ENCODE results near the gene TRIM52. TPM values are rescaled to one million over a fixed set of nuclear protein-coding genes. Genes with fewer than 3 reads are reported as not detected.

The TRIM52 gene
- total and polyA plus RNA-seq, 9 of the 15 experiments (the other 6 are each of a cell fraction or from before 2014, with no cell fraction given), result 3.3 to 21.9 (median 13.5) TPM

DNA sequence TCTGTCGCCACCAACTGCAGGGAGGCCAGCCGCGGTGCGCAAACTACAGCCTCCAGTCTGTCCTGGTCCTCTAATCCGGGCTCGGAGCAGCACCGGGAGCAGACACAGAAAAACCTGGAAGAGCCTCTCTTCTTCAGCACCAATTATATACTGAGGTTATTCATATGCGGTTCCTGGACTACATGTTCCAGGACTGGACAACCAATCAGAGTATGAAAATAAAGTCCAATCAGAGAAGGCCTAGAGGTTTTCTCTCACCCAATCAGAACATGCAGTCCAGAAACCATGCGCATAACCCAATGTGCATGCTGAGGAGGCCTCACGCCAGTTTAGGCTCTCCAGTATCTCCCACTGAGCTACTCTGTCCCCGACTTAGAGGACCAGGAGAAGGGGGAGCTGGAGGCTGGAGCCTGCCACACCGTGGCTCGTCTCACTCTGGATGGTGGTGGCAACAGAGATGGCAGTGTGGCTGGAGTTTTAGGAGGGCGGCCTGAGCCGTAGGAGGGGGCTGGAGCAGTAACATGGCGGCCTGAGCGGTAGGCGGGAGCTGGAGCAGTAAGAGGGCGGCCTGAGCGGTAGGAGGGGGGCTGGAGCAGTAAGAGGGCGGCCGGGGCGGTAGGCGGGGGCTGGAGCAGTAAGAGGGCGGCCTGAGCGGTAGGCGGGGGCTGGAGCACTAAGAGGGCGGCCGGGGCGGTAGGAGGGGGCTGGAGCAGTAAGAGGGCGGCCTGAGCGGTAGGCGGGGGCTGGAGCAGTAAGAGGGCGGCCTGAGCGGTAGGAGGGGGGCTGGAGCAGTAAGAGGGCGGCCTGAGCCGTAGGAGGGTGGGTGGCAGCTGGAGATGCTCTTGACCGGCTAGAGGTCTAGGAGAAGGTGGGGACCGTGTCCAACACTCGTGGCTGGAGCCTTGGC is 20.4 kb upstream of the TRIM52 start (continued):
- TF ChIP-seq, protein P1, sequence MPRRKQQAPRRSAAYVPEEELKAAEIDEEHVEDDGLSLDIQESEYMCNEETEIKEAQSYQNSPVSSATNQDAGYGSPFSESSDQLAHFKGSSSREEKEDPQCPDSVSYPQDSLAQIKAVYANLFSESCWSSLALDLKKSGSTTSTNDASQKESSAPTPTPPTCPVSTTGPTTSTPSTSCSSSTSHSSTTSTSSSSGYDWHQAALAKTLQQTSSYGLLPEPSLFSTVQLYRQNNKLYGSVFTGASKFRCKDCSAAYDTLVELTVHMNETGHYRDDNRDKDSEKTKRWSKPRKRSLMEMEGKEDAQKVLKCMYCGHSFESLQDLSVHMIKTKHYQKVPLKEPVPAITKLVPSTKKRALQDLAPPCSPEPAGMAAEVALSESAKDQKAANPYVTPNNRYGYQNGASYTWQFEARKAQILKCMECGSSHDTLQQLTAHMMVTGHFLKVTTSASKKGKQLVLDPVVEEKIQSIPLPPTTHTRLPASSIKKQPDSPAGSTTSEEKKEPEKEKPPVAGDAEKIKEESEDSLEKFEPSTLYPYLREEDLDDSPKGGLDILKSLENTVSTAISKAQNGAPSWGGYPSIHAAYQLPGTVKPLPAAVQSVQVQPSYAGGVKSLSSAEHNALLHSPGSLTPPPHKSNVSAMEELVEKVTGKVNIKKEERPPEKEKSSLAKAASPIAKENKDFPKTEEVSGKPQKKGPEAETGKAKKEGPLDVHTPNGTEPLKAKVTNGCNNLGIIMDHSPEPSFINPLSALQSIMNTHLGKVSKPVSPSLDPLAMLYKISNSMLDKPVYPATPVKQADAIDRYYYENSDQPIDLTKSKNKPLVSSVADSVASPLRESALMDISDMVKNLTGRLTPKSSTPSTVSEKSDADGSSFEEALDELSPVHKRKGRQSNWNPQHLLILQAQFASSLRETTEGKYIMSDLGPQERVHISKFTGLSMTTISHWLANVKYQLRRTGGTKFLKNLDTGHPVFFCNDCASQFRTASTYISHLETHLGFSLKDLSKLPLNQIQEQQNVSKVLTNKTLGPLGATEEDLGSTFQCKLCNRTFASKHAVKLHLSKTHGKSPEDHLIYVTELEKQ (CRISPR knock-in tag; IDR thresholded peaks at IDR 0.05), result no peak
- TF ChIP-seq, protein P2, sequence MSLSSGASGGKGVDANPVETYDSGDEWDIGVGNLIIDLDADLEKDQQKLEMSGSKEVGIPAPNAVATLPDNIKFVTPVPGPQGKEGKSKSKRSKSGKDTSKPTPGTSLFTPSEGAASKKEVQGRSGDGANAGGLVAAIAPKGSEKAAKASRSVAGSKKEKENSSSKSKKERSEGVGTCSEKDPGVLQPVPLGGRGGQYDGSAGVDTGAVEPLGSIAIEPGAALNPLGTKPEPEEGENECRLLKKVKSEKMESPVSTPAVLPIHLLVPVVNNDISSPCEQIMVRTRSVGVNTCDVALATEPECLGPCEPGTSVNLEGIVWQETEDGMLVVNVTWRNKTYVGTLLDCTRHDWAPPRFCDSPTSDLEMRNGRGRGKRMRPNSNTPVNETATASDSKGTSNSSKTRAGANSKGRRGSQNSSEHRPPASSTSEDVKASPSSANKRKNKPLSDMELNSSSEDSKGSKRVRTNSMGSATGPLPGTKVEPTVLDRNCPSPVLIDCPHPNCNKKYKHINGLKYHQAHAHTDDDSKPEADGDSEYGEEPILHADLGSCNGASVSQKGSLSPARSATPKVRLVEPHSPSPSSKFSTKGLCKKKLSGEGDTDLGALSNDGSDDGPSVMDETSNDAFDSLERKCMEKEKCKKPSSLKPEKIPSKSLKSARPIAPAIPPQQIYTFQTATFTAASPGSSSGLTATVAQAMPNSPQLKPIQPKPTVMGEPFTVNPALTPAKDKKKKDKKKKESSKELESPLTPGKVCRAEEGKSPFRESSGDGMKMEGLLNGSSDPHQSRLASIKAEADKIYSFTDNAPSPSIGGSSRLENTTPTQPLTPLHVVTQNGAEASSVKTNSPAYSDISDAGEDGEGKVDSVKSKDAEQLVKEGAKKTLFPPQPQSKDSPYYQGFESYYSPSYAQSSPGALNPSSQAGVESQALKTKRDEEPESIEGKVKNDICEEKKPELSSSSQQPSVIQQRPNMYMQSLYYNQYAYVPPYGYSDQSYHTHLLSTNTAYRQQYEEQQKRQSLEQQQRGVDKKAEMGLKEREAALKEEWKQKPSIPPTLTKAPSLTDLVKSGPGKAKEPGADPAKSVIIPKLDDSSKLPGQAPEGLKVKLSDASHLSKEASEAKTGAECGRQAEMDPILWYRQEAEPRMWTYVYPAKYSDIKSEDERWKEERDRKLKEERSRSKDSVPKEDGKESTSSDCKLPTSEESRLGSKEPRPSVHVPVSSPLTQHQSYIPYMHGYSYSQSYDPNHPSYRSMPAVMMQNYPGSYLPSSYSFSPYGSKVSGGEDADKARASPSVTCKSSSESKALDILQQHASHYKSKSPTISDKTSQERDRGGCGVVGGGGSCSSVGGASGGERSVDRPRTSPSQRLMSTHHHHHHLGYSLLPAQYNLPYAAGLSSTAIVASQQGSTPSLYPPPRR (CRISPR knock-in tag; IDR thresholded peaks at IDR 0.05; ENCODE audit: borderline replicate concordance), result 0 out of 2 replicates have a peak, but pooled peaks have one; percentile 51
- peak; percentile 90 for TF ChIP-seq TAF1 (IDR thresholded peaks at IDR 0.05; ENCODE audit: control insufficient read depth, extremely low read depth, insufficient read depth, low read length, severe bottlenecking)
- no peak for TF ChIP-seq ZNF778 (CRISPR knock-in tag; IDR thresholded peaks at IDR 0.05)
- TF ChIP-seq ZNF57 (CRISPR knock-in tag; IDR thresholded peaks at IDR 0.05), result 0 out of 2 replicates have a peak, but pooled peaks have one; percentile 69
- TF ChIP-seq, protein P3, sequence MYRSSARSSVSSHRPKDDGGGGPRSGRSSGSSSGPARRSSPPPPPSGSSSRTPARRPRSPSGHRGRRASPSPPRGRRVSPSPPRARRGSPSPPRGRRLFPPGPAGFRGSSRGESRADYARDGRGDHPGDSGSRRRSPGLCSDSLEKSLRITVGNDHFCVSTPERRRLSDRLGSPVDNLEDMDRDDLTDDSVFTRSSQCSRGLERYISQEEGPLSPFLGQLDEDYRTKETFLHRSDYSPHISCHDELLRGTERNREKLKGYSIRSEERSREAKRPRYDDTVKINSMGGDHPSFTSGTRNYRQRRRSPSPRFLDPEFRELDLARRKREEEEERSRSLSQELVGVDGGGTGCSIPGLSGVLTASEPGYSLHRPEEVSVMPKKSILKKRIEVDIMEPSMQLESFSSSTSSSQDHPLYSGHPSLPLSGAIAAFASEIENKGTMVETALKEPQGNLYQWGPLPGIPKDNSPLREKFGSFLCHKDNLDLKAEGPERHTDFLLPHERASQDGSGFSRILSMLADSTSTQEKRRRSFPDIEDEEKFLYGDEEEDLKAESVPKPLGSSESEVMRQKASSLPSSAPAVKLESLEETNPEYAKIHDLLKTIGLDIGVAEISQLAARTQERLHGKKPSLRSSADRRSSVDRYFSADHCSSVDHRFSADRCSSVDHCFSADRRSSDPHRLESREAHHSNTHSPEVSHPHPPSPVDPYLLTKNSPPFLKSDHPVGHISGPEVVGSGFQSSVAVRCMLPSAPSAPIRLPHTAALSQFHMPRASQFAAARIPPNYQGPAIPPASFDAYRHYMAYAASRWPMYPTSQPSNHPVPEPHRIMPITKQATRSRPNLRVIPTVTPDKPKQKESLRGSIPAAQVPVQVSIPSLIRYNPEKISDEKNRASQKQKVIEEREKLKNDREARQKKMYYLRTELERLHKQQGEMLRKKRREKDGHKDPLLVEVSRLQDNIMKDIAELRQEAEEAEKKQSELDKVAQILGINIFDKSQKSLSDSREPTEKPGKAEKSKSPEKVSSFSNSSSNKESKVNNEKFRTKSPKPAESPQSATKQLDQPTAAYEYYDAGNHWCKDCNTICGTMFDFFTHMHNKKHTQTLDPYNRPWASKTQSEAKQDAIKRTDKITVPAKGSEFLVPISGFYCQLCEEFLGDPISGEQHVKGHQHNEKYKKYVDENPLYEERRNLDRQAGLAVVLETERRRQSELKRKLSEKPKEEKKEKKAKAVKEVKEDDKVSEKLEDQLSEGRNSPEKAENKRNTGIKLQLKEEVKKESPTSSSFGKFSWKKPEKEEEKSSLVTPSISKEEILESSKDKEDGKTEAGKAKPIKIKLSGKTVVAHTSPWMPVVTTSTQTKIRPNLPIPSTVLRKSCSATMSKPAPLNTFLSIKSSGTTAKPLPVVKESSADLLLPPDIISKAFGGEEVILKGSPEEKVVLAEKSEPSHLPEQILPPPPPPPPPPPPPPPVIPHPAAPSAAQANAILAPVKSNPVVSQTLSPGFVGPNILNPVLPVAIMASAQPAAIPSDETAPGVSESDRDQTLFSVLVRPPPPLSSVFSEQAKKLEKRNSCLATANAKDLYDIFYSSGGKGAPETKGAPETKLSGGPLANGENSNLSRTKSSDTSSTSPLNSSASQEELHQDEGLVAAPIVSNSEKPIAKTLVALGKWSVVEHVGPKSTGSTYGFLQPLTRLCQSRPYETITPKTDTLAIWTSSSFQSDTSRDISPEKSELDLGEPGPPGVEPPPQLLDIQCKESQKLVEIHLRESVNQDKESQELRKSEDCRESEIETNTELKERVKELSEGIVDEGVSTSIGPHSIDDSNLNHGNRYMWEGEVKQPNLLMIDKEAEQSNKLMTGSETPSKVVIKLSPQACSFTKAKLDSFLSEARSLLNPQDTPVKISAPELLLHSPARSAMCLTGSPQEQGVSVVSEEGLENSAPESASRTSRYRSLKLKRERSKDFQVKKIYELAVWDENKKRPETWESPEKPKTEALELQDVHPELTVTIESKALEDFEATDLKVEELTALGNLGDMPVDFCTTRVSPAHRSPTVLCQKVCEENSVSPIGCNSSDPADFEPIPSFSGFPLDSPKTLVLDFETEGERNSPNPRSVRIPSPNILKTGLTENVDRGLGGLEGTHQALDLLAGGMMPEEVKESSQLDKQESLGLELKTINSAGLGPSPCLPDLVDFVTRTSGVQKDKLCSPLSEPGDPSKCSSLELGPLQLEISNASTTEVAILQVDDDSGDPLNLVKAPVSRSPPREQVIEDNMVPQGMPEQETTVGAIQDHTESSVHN (IDR thresholded peaks at IDR 0.05; ENCODE audit: borderline replicate concordance in 1 of 2, low read depth in 1 of 2), result no peak
- 0 out of 2 replicates have a peak, but pooled peaks have one; percentile 55 for TF ChIP-seq ZNF766 (CRISPR knock-in tag; conservative IDR thresholded peaks at IDR 0.05)
